Measurements from ENCODE around the gene SEC22B.
"Not testable (repeated sequence)": the region's sequence is repeated elsewhere in the genome, so short reads cannot be mapped to it uniquely, and the experiment has no call there.

The SEC22B gene

GRCh38 chr1:120133228-120133927 lies 42.9 kb downstream of the SEC22B start:
- no peaks in the 10 kb centered on the region for H3K9me3 Mint-ChIP-seq

GRCh38 chr1:120132406-120132763 lies 43.9 kb downstream of the SEC22B start:
- not testable (repeated sequence) for H3K9me3 Mint-ChIP-seq; H3K4me1 Mint-ChIP-seq (ENCODE audit: low read depth); DNase-seq; H3K4me3 Mint-ChIP-seq; H3K27me3 Mint-ChIP-seq; H3K36me3 Mint-ChIP-seq (ENCODE audit: low read depth); H3K27ac Mint-ChIP-seq

More at GRCh38 chr1:120133228-120133927, 42.9 kb downstream of the SEC22B start:
- H3K4me1 Mint-ChIP-seq (ENCODE audit: low read depth): peaks cover 2% of the 10 kb centered on the region
- no peak for DNase-seq
- H3K27ac Mint-ChIP-seq: no peak overlapping the region
- no peaks in the 10 kb centered on the region for H3K36me3 Mint-ChIP-seq (ENCODE audit: low read depth)
- no peak overlapping the region for H3K4me3 Mint-ChIP-seq
- H3K27me3 Mint-ChIP-seq: no peaks in the 10 kb centered on the region

GRCh38 chr1:120131611-120132405 lies 44.5 kb downstream of the SEC22B start:
- H3K4me3 Mint-ChIP-seq; DNase-seq; H3K27ac Mint-ChIP-seq; H3K9me3 Mint-ChIP-seq; H3K27me3 Mint-ChIP-seq; H3K4me1 Mint-ChIP-seq (ENCODE audit: low read depth); H3K36me3 Mint-ChIP-seq (ENCODE audit: low read depth): not testable (repeated sequence)

DNA sequence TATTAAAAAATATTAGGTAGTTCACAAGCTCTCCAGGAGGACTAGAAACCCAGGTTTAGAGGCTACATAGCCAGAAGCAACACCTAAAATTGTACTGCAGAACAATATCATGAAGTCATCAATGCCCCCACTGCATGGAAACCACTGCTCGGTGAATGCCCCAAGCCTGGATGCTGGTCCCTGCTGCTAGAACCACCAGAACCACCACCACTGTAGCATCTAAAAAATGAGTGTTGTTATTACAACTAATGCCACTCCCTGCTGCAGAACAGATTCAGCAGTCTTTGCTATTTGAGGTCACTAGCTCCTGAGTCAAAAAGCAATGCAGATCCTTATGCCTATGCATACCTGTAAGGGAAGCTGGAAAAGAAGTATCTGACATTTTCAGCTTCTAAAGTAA lies 48.4 kb downstream of the SEC22B start:
- H3K27ac Mint-ChIP-seq; H3K9me3 Mint-ChIP-seq; H3K36me3 Mint-ChIP-seq (ENCODE audit: low read depth); DNase-seq; H3K4me3 Mint-ChIP-seq; H3K27me3 Mint-ChIP-seq: not testable (repeated sequence)
- H3K4me1 Mint-ChIP-seq (ENCODE audit: low read depth): peaks cover 13% of the 10 kb centered on the region

- H3K4me3 Mint-ChIP-seq; H3K36me3 Mint-ChIP-seq (ENCODE audit: low read depth); H3K9me3 Mint-ChIP-seq; DNase-seq; H3K27ac Mint-ChIP-seq; H3K27me3 Mint-ChIP-seq: not testable (repeated sequence)
- peaks cover 13% of the 10 kb centered on the region for H3K4me1 Mint-ChIP-seq (ENCODE audit: low read depth)
Measured at GRCh38 chr1:120126216-120126615, 50.1 kb downstream of the SEC22B start.

DNA sequence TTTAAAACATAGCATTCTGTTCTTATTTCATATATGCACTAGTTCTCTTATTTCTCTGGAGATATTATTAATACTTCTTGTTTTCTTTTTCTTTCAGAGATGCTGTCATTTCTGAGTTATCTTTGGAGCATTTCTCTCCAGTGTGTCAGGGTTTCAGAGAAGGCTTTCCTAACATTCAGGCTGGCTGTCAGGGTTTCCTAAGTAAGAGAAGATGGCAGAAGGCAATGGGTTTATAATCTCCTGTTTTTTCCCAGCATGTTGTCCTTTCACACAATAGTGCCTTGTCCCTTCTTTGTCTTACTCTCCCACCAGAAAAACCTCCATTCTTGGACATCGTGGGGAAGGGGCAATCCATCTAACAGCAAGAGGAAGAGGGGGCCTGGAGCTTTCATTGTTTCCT lies 51.7 kb downstream of the SEC22B start:
- not testable (repeated sequence) for H3K27ac Mint-ChIP-seq; H3K9me3 Mint-ChIP-seq; H3K4me3 Mint-ChIP-seq; H3K27me3 Mint-ChIP-seq; DNase-seq; H3K36me3 Mint-ChIP-seq (ENCODE audit: low read depth)
- peaks cover 13% of the 10 kb centered on the region for H3K4me1 Mint-ChIP-seq (ENCODE audit: low read depth)

- H3K9me3 Mint-ChIP-seq; H3K27ac Mint-ChIP-seq; H3K36me3 Mint-ChIP-seq (ENCODE audit: low read depth); H3K4me3 Mint-ChIP-seq; H3K27me3 Mint-ChIP-seq; DNase-seq: not testable (repeated sequence)
- peaks cover 13% of the 10 kb centered on the region for H3K4me1 Mint-ChIP-seq (ENCODE audit: low read depth)
Measured at GRCh38 chr1:120123813-120124510, 52.4 kb downstream of the SEC22B start.

DNA sequence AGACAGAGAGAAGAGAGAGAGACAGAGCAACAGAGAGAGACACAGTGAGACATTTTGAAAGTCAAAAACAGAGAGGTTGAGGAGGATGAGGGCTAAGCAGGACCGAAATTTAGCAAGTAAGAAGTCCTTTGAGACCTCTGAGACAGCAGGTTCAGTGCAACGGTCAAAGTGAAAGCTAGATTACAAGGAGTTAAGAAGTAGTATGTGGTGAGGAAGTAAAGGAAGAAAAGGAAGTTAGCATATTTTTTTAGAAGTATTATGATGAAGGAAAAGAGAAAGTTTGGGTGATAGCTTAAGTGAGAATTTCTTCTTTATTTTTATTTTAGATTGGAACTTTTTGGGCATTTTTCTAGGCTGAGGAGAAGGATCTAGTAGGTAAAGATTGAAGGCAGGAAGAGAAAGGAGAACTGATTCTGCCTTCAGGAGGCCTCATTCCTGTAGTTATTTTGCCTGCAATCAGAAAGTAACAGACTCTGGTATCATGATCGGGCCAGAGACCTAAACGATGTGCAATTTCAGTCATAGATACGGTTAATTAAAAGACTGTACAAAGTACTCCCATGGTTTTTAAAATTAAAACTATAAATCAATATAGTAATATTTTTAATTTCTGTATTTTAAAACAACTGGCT lies 53.9 kb downstream of the SEC22B start:
- H3K4me1 Mint-ChIP-seq (ENCODE audit: low read depth): peaks cover 17% of the 10 kb centered on the region
- peak overlapping the region; percentile 20 for H3K4me3 Mint-ChIP-seq
- not testable (repeated sequence) for H3K27me3 Mint-ChIP-seq; H3K36me3 Mint-ChIP-seq (ENCODE audit: low read depth); DNase-seq; H3K9me3 Mint-ChIP-seq
- peak overlapping the region; percentile 81 for H3K27ac Mint-ChIP-seq

- not testable (repeated sequence) for H3K4me3 Mint-ChIP-seq; H3K36me3 Mint-ChIP-seq (ENCODE audit: low read depth); H3K27ac Mint-ChIP-seq; H3K27me3 Mint-ChIP-seq; DNase-seq; H3K9me3 Mint-ChIP-seq
- peaks cover 17% of the 10 kb centered on the region for H3K4me1 Mint-ChIP-seq (ENCODE audit: low read depth)
Measured at GRCh38 chr1:120121830-120122229, 54.5 kb downstream of the SEC22B start.

- not testable (repeated sequence) for DNase-seq; H3K27me3 Mint-ChIP-seq; H3K9me3 Mint-ChIP-seq; H3K27ac Mint-ChIP-seq; H3K36me3 Mint-ChIP-seq (ENCODE audit: low read depth); H3K4me3 Mint-ChIP-seq
- H3K4me1 Mint-ChIP-seq (ENCODE audit: low read depth): peaks cover 17% of the 10 kb centered on the region
Measured at GRCh38 chr1:120120525-120120924, 55.8 kb downstream of the SEC22B start.

GRCh38 chr1:120117371-120118177 lies 58.7 kb downstream of the SEC22B start:
- not testable (repeated sequence) for H3K27ac Mint-ChIP-seq; H3K4me3 Mint-ChIP-seq; H3K36me3 Mint-ChIP-seq (ENCODE audit: low read depth); H3K9me3 Mint-ChIP-seq; DNase-seq; H3K4me1 Mint-ChIP-seq (ENCODE audit: low read depth); H3K27me3 Mint-ChIP-seq

GRCh38 chr1:120116094-120116493 lies 60.2 kb downstream of the SEC22B start:
- not testable (repeated sequence) for H3K27me3 Mint-ChIP-seq; H3K4me1 Mint-ChIP-seq (ENCODE audit: low read depth); H3K36me3 Mint-ChIP-seq (ENCODE audit: low read depth); DNase-seq; H3K4me3 Mint-ChIP-seq; H3K27ac Mint-ChIP-seq; H3K9me3 Mint-ChIP-seq

DNA sequence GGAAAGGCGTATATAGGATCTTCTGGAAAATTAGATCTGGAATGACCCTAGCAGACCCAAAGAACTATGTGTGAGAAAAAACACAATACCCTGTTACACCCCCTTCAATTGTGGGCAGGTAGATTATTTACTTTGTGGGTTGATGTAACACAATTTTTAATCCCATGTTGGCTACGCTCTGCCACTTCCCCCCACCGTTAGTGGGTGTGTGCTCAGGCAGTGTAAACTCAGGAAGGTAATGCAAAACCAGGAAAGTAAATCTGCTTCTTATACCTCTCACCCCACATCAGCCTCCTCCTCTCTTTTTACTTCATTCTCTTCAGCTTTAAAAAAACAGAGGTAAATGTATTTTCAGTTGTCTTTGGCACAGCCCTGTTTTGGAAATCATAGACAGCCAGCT lies 63.2 kb downstream of the SEC22B start:
- not testable (repeated sequence) for H3K36me3 Mint-ChIP-seq (ENCODE audit: low read depth); H3K27ac Mint-ChIP-seq; H3K27me3 Mint-ChIP-seq; H3K4me3 Mint-ChIP-seq; DNase-seq; H3K9me3 Mint-ChIP-seq; H3K4me1 Mint-ChIP-seq (ENCODE audit: low read depth)

GRCh38 chr1:120112212-120112611 lies 64.1 kb downstream of the SEC22B start:
- not testable (repeated sequence) for H3K36me3 Mint-ChIP-seq (ENCODE audit: low read depth); H3K4me3 Mint-ChIP-seq; H3K27me3 Mint-ChIP-seq; H3K9me3 Mint-ChIP-seq; DNase-seq; H3K4me1 Mint-ChIP-seq (ENCODE audit: low read depth); H3K27ac Mint-ChIP-seq

Measured in activated T-cell treated with anti-CD3 and anti-CD28 coated beads, Interleukin-2, amount 50 U/mL, for 24 hours (primary cell).